ENCODE measurements around the gene SLC2A9. TPM values are rescaled to one million over a fixed set of nuclear protein-coding genes. Genes with fewer than 3 reads are reported as not detected.

SLC2A9 gene
- total and polyA plus RNA-seq, 2 of the 8 experiments (the other 6 are each of a cell fraction or from before 2014, with no cell fraction given): 0.20 to 0.26 TPM

DNA sequence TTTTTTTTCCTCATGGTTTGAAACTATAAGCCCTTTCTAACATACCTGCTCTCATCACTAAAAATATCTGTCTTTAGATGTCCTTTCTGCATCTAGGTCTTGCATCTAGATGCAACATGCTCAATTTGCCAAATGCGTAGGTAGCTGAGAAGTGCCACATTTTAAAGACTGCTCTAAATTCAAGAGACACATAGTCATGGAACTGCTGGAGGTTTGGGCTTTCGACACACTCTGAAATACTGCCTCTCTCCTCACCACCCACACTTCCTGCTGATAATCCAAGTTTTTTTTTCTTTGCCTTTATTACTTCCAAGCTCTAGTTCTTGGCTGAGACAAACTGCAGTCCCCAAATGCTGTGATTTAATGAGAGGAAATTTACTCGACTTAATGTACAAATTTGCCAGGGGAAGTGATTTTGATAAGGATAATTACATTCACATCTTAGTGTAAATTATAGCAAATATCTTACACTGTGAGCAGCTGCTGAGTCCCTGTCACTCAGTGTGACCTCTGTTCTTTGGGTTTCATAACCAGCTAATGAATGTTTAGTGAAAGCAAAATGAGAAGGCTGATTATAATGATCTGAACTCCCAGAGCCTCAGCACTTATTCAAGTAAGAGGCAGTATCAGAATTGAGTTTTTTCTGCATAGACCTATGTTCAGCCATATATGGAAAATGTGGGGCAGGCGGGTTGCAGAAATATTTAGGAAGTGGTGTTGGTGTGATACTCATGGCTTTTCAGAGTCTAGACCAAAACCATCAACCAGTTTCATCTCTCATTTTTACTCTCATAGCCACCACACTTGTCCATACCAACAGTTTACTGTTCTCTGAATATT is 208.6 kb downstream of the SLC2A9 start (continued):
- TF ChIP-seq CHD7 (IDR thresholded peaks at IDR 0.05; ENCODE audit: insufficient replicate concordance, low read length): no peak
- no peak for TF ChIP-seq TAF1 (IDR thresholded peaks at IDR 0.05; ENCODE audit: low read depth, low read length)
- no peak for TF ChIP-seq ASH2L (IDR thresholded peaks at IDR 0.05; ENCODE audit: low read length)
